Medulla oblongata (tissue), 1 donor: ENCODE measurements around the gene LYG2.
"Not testable (repeated sequence)": the region's sequence is repeated elsewhere in the genome, so short reads cannot be mapped to it uniquely, and the experiment has no call there.

Experiments
- DNase-seq: peaks from one replicate; pipeline ENCODE4 v3.0.0-alpha.2; 2015; ENCODE audit errors: extremely low spot score

Gene LYG2, protein sequence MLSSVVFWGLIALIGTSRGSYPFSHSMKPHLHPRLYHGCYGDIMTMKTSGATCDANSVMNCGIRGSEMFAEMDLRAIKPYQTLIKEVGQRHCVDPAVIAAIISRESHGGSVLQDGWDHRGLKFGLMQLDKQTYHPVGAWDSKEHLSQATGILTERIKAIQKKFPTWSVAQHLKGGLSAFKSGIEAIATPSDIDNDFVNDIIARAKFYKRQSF

DNA sequence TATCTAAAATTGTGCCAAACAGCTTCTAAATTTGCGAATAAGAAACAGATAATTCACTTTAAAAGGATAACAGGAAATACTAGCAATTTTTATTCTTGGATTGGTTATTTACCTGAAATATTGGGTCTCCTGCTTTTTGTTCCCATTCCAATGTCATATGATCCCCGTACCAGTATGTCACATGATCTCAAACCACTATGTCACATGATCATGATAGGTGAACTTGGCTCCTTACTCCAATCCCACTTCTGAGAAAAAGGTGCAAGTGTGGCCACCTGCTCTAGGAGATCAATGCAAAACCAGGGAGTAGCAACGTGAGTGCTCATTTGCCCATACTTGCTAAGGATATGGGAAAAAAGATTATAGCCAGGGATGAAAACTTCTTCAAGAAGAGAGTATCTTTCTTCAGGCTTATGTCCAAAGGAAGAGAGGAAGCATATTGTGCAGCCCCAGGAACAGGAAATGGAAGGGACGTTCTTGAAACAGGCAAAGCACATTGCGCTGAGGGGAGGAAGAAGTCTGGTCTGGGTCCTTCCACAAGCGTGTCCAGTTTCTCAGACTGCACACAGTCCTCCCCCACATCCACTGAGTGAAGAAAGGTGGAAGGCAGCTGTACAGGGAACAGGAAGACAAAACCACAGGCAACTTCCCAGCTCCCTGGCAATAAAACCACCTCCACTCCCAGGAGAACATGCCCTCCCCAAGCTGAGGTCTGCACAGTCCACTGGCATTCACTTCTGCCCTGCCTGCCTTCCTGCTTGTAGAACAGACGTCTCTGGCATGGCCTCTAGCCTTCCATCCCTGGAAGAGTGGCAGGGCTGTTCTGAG is at the start of gene LYG2:
Gene LYG2, minus strand, starts transcription at position 176 of the 828 bp plus-strand sequence. CDS start 1,406 bp downstream, outside the sequence.
- DNase-seq = no peak

DNA sequence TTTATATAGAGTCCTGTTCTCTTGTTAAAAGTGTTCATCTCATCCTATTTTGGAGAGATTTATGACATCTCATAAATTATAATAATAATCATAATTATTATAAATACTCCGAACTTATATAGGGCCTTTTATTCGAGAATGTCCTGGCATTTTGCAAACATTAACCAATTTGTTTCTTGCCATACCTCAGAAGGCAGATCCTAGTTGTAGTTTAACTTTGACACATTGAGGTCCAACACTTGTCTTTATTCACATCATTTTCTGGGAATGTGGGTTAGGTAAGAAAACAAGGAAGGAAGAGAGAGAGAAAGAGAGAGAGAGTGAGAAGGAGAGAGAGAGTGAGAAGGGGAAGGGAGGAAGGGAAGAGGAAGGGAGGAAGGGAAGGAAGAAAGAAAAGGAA is 45.6 kb upstream of the LYG2 start, which contains the start of gene LYG1:
Gene LYG1, minus strand, starts transcription at position 101 of the 400 bp plus-strand sequence. CDS start 5,527 bp downstream, outside the sequence.
- not testable (repeated sequence) for DNase-seq

DNA sequence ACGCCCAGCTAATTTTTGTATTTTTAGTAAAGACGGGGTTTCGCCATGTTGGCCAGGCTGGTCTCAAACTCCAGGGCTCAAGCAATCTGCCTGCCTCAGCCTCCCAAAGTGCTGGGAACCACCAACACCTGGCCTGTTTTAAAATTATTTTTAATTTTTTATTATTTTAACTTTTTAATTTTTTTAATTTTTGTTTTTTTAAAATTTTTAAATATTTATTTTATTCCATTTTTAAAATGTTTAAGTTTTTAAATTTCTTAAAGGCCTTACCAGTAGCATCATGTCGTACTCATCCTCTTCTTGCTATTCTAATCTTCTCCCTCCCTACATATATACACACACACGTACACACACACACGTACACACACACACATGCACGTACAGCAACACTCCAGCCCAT is 44.1 kb upstream of the LYG2 start:
- DNase-seq = no peak

DNA sequence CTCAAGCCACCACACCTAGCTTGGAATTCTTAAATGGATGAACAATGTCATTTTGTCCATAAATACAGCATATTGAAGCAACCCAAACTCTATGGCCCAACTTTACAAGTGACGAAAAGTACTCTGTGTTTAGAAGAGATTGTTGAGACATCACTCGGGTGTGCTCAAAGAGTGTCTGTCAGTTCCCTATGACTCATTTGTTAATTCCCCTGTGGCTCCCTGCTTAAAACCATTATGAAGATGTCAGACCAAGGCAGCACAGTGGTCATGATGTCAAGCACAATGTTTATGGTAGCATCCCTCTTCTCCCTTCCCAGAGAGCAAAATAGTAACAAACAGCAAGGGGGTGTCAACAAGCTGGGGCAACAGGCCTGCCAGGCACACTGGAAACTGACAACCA is 42.5 kb upstream of the LYG2 start:
- DNase-seq = no peak

GRCh38 chr2:99285526-99285925 is 30.1 kb upstream of the LYG2 start:
- no peak for DNase-seq

GRCh38 chr2:99279969-99280695 is 24.7 kb upstream of the LYG2 start:
- DNase-seq = no peak

DNA sequence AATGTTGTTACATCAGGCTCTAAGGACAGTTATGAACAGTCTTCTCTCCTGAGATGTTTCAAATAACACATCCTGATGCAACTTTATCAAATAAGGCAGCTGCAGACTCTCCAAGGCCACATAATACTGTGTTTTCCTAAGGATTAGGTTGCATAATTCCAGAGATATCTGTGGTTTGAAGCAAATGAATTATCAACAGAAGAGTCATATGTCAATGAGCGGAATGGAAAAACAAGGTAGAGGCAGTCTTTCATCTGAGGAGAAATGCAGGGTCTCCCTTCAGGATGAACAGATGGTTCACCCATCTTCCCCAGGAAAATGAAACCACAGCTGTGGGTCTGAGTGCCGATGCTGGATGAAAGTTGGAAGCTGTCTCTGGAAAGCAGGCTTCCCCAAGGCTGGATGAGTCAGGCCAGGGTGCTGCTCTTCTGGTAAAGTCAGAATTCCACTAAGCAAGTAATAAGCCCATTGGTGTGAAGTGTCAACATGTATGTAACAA is 23.4 kb upstream of the LYG2 start:
- DNase-seq = no peak

DNA sequence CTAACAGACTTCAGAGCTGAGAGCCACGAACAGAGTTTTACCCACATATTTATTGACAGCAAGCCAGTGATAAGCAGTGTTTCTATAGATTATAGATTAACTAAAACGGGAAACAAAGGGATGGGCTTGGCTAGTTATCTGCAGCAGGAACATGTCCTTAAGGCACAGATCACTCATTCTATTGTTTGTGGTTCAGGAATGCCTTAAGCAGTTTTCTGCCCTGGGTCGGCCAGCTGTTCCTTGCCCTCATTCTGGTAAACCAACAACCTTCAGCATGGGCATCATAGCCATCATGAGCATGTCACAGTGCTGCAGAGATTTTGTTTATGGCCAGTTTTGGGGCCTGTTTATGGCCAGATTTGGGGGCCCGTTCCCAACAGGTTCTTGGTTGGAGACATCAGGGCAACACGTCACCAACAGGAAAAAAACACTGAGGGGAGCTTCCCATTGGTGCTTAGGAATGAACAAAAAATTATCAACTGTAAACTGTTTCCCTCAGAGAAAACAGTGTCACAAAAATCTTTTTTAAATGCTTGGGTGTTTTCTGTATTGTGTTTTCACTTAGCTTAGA is 22.8 kb upstream of the LYG2 start:
- DNase-seq = not testable (repeated sequence)

DNA sequence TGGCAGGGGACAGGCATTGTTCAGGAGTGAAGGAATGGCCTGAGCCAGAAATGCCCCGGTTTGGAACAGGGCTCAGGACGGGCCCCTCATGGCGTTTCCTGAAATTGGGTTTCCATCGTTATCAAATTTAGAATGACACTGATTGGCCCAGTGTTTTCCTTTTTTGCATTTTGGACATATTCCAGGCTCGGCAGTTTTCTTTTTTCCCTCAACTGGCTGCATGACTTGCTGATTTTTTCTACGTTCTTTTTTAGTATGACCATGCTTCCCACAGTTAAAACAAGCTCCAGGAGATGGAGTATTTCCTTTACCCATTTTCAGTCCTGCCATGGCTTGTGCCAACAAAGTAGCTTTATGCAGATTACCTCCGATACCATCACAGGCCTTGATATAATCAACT is 20.4 kb upstream of the LYG2 start:
- no peak for DNase-seq

DNA sequence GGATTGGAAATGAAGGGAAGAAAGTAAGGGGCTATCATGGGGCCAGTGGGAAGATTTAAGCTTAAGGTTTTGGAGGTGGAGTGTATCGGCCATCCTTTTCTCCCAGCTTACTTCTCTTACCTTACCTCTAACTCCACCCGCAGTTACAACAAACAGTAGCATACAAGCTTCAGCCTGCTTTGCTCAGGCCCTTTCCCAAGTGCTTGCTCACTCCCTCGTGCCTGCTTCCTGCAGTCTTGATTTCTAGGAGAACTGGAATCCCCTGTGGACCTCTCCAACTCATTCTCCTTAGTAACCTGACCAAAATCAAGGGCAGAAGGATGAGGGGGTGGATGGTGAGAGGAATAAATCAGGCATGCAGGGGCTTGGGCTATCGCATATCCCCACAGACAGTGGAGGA is 5.8 kb upstream of the LYG2 start:
- no peak for DNase-seq

DNA sequence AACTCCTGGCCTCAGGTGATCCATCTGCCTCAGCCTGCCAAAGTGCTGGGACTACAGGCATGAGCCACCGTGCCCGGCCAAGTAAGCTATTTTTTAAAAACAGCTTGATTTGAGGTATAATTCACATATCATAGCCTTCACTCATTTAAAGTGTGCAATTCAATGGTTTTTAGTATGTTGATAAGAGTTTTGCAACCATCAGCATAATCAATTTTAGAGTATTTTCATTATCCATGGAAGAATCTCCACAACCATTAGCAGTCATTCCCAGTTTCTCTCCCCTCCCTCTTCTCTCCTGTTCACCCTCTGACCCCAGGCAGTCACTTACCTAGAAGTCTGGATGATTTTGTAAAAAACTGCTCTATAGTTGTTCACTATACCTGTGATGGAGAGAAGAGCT is 4.7 kb upstream of the LYG2 start:
- DNase-seq = no peak

- DNase-seq = no peak
Observed at GRCh38 chr2:99259465-99259864, 4.0 kb upstream of the LYG2 start.

GRCh38 chr2:99256677-99257076 is 1.2 kb upstream of the LYG2 start:
- DNase-seq = no peak

DNA sequence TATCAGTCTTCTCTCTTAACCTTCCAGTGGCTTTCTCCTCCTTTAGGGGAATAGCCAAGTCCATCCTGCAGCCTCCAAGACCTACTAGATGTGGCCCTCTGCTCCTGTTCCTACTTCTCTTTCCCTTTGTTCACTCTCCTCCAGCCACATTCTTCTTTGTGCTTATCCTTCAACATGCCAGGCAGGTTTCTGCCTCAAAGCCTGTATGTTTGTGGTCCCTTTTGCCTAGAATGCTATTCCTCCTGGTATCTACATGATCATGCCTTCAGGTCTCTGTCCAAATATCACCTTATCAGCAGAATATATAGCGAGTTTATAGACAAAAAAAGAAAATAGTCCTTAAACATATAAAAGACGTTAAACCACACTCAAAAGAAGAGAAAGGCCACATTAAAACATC is 5.5 kb downstream of the LYG2 start:
- no peak for DNase-seq

DNA sequence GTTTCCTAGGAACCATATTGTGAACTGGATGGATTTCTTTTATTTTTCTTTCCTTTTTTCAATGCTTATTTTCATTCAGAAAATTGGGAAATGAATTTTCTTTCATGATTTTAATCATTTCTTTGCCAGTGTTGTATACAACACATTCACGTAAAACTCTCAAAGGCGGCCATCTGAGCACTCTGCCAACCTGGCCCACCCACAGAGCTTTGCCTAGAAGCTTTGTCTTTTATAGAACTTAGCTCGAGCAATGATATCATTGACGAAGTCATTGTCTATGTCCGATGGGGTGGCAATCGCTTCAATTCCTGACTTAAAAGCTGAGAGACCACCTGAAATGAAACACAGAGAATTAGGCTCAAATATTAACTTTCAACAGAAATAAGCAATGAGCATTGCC is 13.3 kb downstream of the LYG2 start:
- no peak for DNase-seq

- no peak for DNase-seq
Observed at GRCh38 chr2:99240431-99240830, 15.0 kb downstream of the LYG2 start.

DNA sequence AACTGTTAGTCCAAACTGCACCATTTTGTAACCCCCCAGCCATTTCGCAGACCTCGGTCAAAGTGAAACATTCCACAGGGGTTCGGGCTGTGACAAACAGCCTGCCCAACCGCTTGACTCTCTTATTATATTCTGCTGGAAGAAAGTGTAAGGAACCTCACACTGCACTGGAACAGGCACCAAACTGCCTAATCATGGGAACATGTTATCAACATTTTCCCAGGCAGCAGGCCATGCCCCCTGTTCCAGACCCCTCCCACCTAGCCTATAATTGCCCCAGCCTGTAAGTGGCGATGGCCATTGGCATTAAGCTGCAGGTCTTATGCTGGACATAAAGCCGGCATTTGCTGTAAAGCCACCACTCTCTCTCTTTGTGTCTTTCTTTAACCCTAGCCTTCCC is 16.9 kb downstream of the LYG2 start:
- no peak for DNase-seq

DNA sequence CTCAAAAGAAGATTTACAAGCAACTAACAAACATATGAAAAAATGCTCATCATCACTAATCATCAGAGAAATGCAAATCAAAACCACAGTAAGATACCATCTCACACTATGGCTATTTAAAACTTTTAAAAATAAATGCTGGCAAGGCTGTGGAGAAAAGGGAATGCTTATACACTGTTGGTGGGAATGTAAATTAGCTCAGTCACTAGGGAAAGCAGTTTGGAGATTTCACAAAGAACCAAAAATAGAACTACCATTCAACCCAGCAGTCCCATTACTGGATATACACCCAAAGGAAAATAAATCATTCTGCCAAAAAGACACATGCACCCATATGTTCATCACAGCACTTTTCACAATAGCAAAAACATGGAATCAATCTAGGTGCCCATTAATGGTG is 22.3 kb downstream of the LYG2 start:
- not testable (repeated sequence) for DNase-seq

GRCh38 chr2:99217929-99218501 is 37.5 kb downstream of the LYG2 start:
- no peak for DNase-seq

- no peak for DNase-seq
Observed at GRCh38 chr2:99216096-99216495, 39.4 kb downstream of the LYG2 start.

DNA sequence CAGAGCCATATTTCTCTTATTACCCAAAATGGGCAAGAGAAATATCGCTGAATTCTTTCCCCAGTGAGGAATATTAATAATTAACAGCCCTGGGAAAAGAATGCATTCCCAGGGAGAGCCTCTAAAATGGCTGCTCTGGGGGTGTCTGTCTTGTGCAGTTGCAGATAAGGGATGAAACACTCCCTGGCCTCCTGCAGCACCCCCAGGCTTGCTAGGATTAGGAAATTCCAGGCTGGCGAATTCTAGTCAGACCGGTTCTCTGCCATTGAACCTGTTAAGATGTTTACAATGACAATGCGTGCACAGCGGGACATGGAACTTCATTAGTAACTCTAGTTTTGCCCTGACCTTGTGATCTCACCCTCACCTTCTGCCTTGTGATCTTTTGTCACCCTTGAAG is 50.0 kb downstream of the LYG2 start:
- no peak for DNase-seq
